NOMO-1 treated with DMSO at 0.1 percent for 48 hours (cell line): ENCODE data around the gene SMC1B.
"Not testable (repeated sequence)": the region's sequence is repeated elsewhere in the genome, so short reads cannot be mapped to it uniquely, and the experiment has no call there.

ENCODE experiments used
- DNase-seq: peaks from one replicate; lab custom pipeline; 2025; ENCODE audit not compliant: unreplicated experiment; lab: John Stamatoyannopoulos, UW

SMC1B gene

GRCh38 chr22:45351956-45352355, 61.4 kb downstream of the SMC1B start:
- DNase-seq: no peak

GRCh38 chr22:45349916-45350315, 63.5 kb downstream of the SMC1B start:
- DNase-seq: no peak

GRCh38 chr22:45344334-45344733, 69.1 kb downstream of the SMC1B start:
- no peak for DNase-seq

- DNase-seq: no peak
These were observed 70.3 kb downstream of the SMC1B start for GRCh38 chr22:45343143-45343542.

GRCh38 chr22:45341498-45341897, 71.9 kb downstream of the SMC1B start:
- no peak for DNase-seq

- DNase-seq: no peak
These were observed 73.1 kb downstream of the SMC1B start for GRCh38 chr22:45340323-45340722.

GRCh38 chr22:45338795-45339194, 74.6 kb downstream of the SMC1B start:
- DNase-seq: no peak

GRCh38 chr22:45337536-45337935, 75.9 kb downstream of the SMC1B start:
- no peak for DNase-seq

GRCh38 chr22:45336971-45337431, 76.4 kb downstream of the SMC1B start:
- DNase-seq: no peak

- DNase-seq: no peak
These were observed 77.4 kb downstream of the SMC1B start for GRCh38 chr22:45335854-45336522.

- no peak for DNase-seq
These were observed 78.2 kb downstream of the SMC1B start for GRCh38 chr22:45335021-45335818.

GRCh38 chr22:45334528-45334927, 78.9 kb downstream of the SMC1B start:
- DNase-seq: no peak

GRCh38 chr22:45334068-45334467, 79.3 kb downstream of the SMC1B start:
- no peak for DNase-seq

GRCh38 chr22:45332001-45332400, 81.4 kb downstream of the SMC1B start:
- DNase-seq: no peak

- DNase-seq: no peak
These were observed 81.9 kb downstream of the SMC1B start for GRCh38 chr22:45331486-45331885.

- no peak for DNase-seq
These were observed 82.9 kb downstream of the SMC1B start for GRCh38 chr22:45330548-45330947.

- no peak for DNase-seq
These were observed 83.9 kb downstream of the SMC1B start for GRCh38 chr22:45329530-45329936.

- no peak for DNase-seq
These were observed 84.4 kb downstream of the SMC1B start for GRCh38 chr22:45328822-45329529.

- DNase-seq: not testable (repeated sequence)
These were observed 85.1 kb downstream of the SMC1B start for GRCh38 chr22:45328261-45328660.

GRCh38 chr22:45324311-45324711, 89.1 kb downstream of the SMC1B start:
- DNase-seq: no peak

GRCh38 chr22:45323695-45324094, 89.7 kb downstream of the SMC1B start:
- DNase-seq: no peak
